NCI-H146 treated with DMSO at 0.1 percent for 48 hours (cell line): Measurements from ENCODE around the gene KDM2B.

ENCODE experiments used
- DNase-seq: peaks from one replicate; lab custom pipeline; 2025; ENCODE audit not compliant: unreplicated experiment; lab: John Stamatoyannopoulos, UW

The KDM2B gene

DNA sequence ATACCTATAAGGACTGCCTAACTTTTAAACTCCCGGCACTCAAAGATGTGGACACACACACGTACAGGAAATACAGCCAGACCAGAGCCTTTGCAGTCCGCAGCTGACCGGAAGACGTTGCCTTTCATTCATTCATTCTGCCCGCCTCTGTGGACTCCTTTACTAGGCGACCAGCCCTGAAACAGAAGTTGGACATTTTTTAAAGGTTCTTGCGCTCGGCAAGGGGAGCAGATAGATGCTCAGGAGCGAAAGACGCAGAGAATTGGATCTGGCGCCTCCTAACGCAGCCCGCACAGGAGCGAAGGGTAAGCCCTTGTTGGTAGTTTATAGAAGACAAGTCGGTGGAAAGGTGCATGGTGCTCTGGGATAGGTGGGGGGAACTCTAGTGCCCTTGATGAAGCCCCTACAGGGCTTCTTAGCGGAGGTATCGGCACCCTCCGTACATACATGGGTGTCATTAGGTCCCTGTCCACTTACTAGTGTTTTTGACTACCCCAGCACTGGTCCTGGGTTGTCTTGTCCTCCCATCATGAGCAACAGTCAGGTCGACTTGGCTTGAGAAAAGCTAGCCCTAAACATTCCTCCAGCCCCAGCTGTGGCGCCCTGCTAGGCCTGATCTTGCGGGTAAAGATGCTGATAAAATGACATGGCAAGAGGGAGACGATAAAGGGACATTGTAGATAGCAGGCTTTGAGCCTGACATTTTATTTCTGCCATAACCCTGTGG lies at the start of gene KDM2B:
KDM2B (minus strand) TSS at position 65 of the 727 bp plus-strand sequence. CDS start 112 bp downstream, outside the sequence.
- DNase-seq = peak; percentile 17

DNA sequence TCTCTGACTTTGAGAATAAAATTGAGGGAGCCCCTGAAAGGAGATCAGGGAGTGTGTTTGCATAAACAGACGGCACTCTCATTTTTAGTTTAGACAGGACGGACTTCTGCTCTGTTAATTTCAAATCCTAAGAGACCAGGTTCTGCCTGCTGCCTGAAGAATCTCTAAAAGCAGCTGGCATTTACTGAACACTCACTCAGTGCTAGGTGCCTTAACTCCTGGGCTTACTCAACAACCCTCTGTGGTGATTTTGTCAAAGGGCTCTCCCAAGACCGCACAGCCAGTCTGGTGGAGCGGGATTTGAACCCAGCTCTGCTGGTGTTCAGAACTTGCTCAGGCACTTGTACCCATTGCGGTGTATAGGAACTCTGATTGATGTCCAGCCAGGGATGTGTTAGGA lies 47.7 kb upstream of the KDM2B start:
- no peak for DNase-seq

DNA sequence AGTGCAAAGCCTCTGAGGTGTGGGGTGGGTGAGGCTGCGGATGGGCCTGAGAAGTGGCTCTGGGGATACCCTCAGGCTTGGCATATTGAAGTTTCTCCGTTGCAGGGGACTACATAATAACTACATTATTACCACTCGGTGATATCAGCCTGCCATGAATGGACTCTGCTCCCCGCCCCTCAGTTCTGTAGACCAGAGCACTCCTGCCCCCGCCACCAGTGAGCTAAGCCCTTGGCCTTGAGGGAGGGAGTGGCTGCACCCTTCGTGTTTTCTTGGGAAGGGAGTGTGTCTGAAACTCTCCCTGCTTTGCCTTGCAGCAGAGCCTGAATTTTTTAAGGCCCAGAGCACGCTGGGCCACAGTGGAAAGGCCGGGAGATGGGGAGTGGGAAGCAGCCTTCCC lies 47.2 kb upstream of the KDM2B start:
- no peak for DNase-seq

DNA sequence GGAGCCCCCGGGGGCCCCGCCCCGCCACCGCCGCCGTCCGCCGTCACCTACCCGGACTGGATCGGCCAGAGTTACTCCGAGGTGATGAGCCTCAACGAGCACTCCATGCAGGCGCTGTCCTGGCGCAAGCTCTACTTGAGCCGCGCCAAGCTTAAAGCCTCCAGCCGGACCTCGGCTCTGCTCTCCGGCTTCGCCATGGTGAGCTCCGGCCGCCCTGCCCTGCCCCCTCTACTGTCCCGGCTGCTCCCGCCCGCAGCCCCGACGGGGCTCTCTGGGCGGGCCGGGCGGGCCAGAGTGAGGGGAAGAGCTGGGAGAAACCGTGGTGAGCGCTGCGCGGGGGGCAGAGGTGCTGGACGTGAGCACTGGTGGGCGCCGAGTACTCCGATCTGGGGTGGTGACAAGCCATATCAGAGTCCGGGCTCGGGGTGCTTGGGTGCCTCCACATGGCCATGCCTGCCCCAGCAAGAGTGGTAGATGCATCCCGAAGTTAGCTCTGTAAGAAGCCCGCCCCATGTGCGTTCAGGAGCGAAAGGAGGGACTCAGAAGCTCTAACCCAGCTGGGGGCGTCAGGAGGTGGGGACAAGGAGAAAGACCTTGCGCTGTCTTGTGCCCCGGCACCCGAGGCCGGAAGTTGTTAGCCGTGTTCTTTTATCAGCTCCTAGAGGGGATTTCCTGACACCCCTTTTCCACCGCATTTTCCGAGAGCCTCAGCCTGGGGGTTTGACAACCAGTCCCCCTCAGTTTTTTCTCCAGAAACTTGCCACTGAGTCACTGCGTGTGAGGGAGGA lies 46.2 kb upstream of the KDM2B start:
- DNase-seq = peak; percentile 40

DNA sequence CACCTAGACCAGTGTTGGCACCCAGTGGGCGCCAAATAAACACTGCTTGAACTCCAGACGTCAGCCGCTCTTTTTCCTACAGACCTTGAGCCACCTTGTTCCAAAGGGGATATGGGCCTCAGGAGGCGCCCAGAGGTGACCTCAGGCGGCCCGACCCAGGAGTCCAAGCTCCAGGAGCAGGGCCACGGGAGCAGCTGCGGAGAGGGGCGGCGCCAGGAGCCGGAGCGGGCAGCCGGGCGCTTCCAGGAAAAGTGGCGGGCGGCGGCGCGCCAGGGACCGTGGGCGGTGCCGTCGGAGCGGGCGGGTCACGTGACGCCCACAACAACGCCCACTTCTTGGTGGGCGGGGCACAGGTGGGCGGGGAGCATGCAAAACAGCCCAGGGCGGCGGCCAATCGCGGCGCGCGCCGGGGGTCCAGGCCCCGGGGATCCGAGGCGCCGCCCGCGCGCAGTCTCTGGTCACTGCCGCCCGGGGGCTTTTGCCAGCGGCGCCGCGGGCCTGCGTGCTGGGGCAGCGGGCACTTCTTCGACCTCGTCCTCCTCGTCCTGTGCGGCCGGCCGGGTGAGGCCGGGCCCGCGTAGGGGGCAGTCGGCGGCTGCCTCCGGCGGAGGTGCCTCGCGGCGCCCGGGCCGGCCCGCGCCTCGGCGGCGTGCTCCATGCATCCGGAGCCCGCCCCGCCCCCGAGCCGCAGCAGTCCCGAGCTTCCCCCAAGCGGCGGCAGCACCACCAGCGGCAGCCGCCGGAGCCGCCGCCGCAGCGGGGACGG lies 45.4 kb upstream of the KDM2B start, which contains the start of gene ORAI1:
ORAI1 (plus strand) TSS at position 444 of the 766 bp plus-strand sequence.
- peak; percentile 81 for DNase-seq

DNA sequence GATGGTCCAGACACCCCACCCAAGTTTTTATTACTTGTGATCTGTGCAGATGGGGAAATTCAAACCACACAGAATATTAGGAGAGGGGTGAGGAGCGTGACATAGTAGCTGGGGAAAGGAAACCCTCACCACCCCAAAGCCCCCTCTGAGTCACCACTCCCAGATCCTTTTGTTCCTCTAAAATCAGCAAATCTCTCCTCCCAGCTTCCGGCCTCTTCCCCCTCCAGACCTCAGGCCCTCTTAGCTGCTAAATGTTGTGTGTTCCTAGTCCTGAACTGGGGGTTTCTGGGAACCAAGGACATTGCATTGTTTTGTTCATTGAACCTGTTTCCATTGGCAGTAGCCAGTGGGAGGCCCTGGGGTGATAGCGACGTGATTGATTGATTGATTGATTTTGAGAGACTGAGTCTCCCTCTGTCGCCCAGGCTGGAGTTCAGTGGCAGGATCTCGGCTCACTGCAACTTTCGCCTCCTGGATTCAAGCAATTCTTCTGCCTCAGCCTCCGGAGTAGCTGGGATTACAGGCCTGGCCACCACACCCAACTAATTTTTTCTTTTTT lies 39.6 kb upstream of the KDM2B start:
- no peak for DNase-seq

DNA sequence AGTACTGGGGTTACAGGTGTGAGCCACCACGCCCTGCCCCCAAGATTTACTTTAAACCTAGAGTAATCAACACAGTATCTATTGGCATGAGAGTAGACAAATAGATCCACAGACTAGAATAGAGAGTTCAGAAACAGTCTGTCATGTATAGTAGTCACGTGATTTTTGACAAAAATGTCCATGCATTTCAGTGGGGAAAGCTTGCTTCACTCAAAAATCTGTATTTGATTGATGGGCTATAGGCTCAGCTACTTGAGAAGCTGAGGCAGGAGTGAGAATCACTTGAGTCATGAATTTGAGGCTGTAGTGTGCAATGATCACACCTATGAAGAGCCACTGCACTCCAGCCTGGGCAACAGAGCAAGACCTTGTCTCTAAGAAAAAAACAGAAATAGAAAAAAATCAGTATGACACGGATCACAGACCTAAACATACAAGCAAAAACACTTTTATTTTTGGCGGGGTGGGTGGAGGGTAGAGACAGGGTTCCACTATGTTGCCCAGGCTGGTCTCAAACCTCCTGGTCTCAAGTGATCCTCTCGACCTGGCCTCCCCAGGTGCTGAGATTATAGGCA lies 37.9 kb upstream of the KDM2B start:
- DNase-seq = no peak

DNA sequence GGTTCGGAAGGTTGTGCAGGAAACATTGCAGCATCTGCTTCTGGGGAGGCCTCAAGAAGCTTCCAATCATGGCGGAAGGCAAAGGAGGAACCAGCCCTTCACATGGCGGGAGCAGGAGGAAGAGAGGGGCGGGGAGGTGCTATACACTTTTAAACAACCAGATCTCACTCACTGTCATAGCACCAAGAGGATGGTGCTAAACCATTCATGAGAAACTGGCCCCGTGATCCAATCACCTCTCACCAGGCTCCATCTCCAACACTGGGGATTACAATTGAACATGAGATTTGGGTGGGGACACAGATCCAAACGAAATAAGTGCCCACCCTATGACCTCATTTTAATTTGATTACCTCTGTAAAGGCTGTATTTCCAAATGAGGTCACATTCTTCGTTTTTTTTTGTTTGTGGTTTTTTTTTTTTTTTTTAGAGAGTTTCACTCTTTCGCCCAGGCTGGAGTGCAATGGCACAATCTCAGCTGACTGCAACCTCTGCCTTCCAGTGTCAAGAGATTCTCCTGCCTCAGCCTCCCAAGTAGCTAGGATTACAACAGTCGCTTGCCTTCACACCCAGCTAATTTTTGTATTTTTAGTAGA lies 34.1 kb upstream of the KDM2B start:
- DNase-seq = no peak

DNA sequence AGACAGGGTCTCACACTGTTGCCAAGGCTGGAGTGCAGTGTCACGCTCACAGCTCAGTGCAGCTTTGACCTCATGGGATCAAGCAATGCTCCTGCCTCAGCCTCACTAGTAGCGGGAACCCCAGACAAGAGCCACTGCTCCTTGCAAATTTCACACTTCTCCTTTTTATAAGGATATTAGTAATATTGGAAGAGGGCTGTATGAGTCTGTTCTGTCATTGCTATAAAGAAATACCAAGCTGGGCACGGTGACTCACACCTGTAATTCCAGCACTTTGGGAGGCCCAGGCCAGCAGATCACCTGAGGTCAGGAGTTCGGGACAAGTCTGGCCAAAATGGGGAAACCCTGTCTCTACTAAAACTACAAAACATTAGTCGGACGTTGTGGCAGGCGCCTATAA lies 32.6 kb upstream of the KDM2B start:
- DNase-seq = no peak

DNA sequence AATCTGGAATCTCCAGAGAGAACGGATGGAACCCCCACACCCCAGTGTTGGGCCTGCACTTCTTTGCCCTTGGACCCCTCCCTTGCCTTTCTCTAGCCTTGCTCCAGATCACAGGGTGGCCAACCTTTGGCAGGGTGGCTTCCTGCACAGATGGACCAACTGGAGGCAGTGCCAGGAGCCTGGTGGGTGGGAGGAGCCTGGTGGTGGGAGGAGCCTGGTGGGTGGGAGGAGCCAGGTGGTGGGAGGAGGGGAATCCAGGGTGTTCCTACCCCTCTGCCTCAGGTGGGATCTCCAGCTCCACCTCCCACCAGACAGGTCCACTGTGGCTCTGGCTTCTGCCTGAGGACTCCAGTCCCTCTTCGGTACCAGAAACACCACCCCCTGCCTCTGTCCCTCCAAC lies 30.5 kb upstream of the KDM2B start:
- no peak for DNase-seq

DNA sequence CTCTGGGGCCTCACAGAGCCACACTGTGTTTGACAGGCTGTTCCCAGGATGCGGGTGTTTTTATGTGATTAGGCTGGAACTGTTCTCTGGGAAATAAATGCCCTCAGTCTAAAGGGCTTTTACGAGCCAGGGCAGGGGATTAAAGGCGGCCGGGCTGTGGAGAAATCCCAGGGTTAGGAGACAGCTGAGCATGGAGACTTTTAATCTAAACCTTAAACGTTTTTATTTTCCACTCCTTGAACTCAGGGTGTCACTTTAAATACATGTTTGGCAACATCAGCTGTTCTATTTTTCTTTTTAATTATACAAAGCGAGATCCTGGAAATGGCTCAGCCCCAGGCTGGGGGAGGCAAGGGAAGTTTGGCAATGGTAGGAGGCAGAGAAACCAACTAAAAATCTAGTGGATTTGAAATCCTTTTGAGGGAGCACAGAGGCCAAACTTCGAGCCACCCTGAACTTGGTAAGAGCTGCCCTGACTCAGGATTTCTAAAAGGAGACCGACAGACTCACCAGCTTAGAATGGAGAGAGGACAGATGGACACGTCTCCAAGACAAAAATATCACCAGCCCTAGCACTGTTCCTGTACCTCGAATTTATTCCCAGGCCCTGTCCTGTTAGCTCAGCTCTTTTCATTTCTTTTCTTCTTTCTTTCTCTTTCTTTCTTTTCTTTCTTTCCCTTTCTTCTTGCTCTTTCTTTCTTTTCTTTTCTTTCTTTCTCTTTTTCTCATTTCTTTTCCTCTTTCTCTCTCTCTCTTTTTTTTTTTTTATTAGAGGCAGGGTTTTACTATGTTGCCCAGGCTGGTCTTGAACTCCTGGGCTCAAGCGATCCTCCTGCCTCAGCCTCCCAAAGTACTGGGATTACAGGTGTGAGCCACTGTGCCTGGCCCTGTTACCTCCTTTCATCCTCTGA lies 29.7 kb upstream of the KDM2B start:
- DNase-seq = no peak

DNA sequence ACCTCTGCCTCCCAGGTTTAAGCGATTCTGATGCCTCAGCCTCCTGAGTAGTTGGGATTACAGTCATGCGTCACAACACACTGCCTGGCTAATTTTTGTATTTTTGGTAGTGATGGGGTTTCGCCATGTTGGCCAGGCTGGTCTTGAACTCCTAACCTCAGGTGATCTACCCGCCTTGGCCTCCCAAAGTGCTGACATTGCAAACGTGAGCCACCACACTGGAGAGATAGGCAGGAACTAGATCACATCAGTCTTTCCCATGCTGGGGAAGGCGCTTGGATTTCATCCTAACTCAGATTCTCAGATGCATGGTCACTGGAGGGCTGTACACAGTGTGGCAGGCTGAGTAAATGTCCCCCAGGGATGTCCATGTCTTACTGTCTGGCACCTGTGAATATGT lies 27.5 kb upstream of the KDM2B start:
- no peak for DNase-seq

DNA sequence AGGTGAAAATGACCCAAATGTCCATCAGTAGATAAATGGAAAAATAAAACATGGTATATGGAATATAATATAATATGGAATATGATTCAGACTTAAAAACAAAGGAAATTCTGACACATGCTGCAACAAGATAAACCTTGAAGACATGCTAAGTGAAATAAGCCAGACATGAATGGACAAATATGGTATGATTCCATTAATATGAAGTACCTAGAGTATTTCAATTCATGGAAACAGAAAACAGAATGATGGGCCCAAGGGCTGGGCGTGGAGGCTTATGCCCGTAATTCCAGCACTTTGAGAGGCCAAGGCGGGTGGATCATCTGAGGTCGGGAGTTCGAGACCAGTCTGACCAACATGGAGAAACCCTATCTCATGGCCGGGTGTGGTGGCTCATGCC lies 22.8 kb upstream of the KDM2B start:
- no peak for DNase-seq

DNA sequence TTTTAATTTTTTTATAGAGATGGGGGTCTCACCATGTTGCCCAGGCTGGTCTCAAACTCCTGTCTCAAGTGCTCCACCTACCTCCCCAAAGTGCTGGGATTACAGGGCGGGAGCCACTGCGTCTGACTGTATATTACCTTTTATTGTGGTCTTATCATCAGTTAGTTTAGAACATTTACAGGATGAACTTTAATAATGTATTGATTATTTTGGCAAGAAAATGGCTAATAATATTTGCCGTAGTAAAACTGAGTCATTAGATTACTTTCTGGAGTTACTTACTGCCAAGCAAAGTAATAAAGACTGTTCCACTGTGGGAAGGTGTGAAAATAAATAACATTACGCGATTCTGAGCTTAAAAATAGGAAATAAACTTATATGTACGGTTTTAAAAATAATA lies 21.9 kb upstream of the KDM2B start:
- DNase-seq = no peak

DNA sequence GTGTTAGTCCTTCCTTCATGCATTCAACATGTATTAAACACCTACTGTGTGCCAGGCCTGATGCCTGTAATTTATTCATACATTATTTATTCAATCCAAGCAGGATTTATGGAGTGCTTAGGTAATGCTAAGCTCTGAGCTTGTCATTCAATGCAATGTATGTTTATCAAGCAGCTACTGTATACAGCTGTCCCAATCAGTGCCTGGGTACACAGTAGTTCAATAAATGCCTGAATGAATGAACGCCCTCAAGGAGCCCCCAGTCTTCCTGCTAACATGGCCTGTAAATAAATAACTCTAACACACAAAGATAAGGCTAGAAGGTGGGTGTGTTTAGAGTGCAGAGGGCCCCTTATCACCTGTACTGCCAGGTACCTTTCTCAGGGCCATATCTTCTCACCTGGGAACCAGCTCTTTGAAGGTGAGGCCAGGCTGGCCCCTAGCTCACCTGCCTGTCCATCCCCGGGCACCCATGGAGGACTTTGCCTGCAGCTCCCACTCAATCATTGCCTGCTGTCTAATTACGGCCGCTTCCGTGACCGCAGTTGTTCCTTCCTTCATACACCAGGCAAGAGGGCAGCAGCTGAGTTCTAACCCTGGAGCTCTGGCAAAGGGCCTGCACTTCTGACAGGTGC lies 20.0 kb upstream of the KDM2B start:
- DNase-seq = no peak

DNA sequence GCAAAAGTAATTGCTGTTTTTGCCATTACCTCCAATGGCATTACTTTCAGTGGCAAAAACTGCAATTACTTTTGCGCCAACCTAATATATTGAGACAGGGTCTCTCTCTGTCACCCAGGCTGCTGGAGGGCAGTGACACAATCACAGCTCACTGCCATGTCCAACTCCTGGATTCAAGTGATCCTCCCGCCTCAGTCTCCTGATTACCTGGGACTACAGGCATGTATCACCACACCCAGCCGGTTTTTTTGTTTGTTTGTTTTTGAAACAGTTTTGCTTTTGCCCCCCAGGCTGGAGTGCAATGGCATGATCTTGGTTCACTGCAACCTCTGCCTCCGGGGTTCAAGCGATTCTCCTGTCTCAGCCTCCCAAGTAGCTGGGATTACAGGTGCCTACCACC lies 15.7 kb upstream of the KDM2B start:
- no peak for DNase-seq

DNA sequence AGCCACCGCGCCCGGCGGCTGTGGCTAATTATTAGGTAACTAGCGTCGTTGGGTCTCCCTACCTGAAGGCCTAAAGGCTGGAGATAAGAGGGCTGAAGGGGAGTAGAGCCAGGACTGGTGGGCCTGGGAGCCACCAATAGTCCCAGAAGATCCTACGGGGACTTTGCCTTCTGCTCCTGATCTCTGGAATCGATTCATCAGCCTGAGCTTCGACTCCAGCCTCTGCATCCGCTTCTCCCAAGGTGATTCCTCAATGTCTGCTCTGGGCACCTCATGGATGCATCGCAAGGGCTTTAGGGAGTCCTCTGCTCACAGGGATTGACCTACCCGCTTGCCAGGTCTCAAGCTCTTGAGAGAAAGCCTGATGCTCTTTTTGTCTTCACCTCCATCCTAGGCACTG lies 14.7 kb upstream of the KDM2B start:
- no peak for DNase-seq

DNA sequence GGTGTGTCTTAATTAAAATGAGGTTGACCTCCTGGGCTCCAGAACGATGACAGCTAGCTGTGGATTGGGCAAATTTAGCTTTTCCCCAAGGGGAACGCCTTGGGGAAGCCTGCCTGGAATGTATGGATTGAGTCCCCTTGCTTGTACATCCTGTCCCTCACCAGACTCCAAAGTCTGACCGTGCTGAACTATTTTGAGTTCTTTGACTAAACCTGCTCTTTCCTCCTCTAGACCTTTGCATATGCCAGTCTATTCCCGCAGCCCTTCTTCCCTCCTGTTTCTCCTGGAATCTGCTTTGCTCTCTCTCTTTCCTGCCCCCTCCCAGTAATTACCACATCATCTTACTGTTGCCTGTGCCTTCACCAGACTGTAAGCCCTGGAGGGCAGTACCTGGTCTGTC lies 11.5 kb upstream of the KDM2B start:
- DNase-seq = no peak

DNA sequence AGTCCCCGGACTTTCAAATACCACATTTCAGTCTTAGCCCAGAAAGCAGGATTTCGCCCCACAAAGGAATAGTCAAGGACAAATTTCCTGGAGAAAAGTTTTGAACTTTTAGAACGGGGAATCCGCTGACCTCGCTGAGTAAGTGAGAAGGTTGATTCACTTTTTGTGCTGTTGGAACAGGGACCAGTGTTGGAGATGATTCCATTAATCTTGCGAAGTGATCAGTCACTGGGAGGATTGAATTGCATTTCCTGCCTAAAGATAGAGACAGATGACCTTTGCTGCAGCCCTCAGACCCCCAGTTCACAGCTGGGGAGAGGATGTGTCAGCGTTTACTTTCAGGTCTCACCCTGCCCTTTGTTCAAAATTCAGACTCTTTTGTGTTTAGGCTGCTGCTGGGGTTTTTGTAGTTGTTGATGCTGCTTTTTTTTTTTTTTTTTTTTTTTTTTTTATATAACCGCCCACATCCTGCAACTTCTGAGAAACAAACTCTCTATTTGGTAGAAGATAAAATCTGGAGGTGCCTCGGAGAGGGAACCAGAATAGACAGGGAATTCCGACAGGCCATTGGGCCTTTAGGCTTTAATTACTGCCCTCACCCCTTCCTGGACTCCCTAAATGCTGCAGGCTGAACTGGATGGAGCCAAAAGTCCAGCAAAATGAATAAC lies 9.8 kb upstream of the KDM2B start:
- no peak for DNase-seq
